ENCODE measurements around the gene GALNT1. TPM values are rescaled to one million over a fixed set of nuclear protein-coding genes. Genes with fewer than 3 reads are reported as not detected.

Gene GALNT1
- total RNA-seq, 1 experiment from 2014 or later: 80.1 TPM

- Mint-ChIP-seq H3K36me3 (peaks cover 48% of the 10 kb centered on the region), H3K4me1 (peaks cover 28% of the 10 kb centered on the region), H3K9me3 (peaks cover 51% of the 10 kb centered on the region), H3K27ac (no peak overlapping the region), H3K27me3 (ENCODE audit: low read depth) (no peaks in the 10 kb centered on the region), H3K4me3 (no peak overlapping the region)
- POLR2A ChIA-PET: no interaction called here
- no peak for DNase-seq (ENCODE audit: low spot score)
- ATAC-seq: no peak
- TF ChIP-seq EMX1 (CRISPR knock-in tag; IDR thresholded peaks at IDR 0.05) (no peak), TEAD1 (CRISPR knock-in tag; IDR thresholded peaks at IDR 0.05) (no peak), SP1 (CRISPR knock-in tag; conservative IDR thresholded peaks at IDR 0.05) (no peak), ZNF121 (CRISPR knock-in tag; IDR thresholded peaks at IDR 0.05) (no peak), PREB (CRISPR knock-in tag; IDR thresholded peaks at IDR 0.05; ENCODE audit: borderline replicate concordance) (no peak), JAZF1 (CRISPR knock-in tag; IDR thresholded peaks at IDR 0.05) (no peak), MXD4 (CRISPR knock-in tag; IDR thresholded peaks at IDR 0.05; ENCODE audit: borderline replicate concordance) (no peak), ATF1 (CRISPR knock-in tag; IDR thresholded peaks at IDR 0.05) (no peak), FOXK1 (CRISPR knock-in tag; IDR thresholded peaks at IDR 0.05) (no peak), USF2 (CRISPR knock-in tag; IDR thresholded peaks at IDR 0.05) (no peak), ZBTB21 (CRISPR knock-in tag; IDR thresholded peaks at IDR 0.05; ENCODE audit: borderline replicate concordance) (no peak), ZNF416 (CRISPR knock-in tag; IDR thresholded peaks at IDR 0.05) (no peak), ZNF425 (CRISPR knock-in tag; conservative IDR thresholded peaks at IDR 0.05) (no peak), E2F4 (CRISPR knock-in tag; IDR thresholded peaks at IDR 0.05; ENCODE audit: borderline replicate concordance, low read depth) (no peak)
- CTCF ChIA-PET: interaction anchor here (0.9 to 1.1 kb wide), 2 partner anchors 13 to 216 kb away, joined by 3 read pairs; no protein-coding TSS in a partner anchor
These were observed 20.8 kb downstream of the GALNT1 start for GRCh38 chr18:35602193-35602820.

- DNase-seq (ENCODE audit: low spot score) (no peak), ATAC-seq (no peak)
- peaks cover 32% of the 10 kb centered on the region for H3K4me1 Mint-ChIP-seq
- peaks cover 48% of the 10 kb centered on the region for H3K36me3 Mint-ChIP-seq
- ChIA-PET CTCF (interaction anchor here (1.1 kb wide), 1 partner anchor 14 kb away, joined by 3 read pairs; no protein-coding TSS in a partner anchor), POLR2A (no interaction called here)
- no peak overlapping the region for H3K4me3 Mint-ChIP-seq
- no peak overlapping the region for H3K27ac Mint-ChIP-seq
- H3K9me3 Mint-ChIP-seq: peaks cover 51% of the 10 kb centered on the region
- H3K27me3 Mint-ChIP-seq (ENCODE audit: low read depth): no peaks in the 10 kb centered on the region
- TF ChIP-seq SP1 (CRISPR knock-in tag; conservative IDR thresholded peaks at IDR 0.05): no peak
- no peak for TF ChIP-seq ZNF121 (CRISPR knock-in tag; IDR thresholded peaks at IDR 0.05)
- TF ChIP-seq NFYB (CRISPR knock-in tag; conservative IDR thresholded peaks at IDR 0.05; ENCODE audit: low read depth): no peak
- no peak for TF ChIP-seq GABPB1 (CRISPR knock-in tag; IDR thresholded peaks at IDR 0.05)
- no peak for TF ChIP-seq MLX (CRISPR knock-in tag; IDR thresholded peaks at IDR 0.05)
- no peak for TF ChIP-seq ETV6 (CRISPR knock-in tag; IDR thresholded peaks at IDR 0.05)
- no peak for TF ChIP-seq AFF4 (CRISPR knock-in tag; IDR thresholded peaks at IDR 0.05; ENCODE audit: borderline replicate concordance)
- no peak for TF ChIP-seq TEAD4 (CRISPR knock-in tag; IDR thresholded peaks at IDR 0.05)
- no peak for TF ChIP-seq RELA (CRISPR knock-in tag; IDR thresholded peaks at IDR 0.05; ENCODE audit: borderline replicate concordance)
- TF ChIP-seq FOXP4 (CRISPR knock-in tag; IDR thresholded peaks at IDR 0.05): no peak
- TF ChIP-seq E2F4 (CRISPR knock-in tag; IDR thresholded peaks at IDR 0.05; ENCODE audit: borderline replicate concordance, low read depth): no peak
These were observed 21.5 kb downstream of the GALNT1 start for GRCh38 chr18:35603008-35603407.

Measured in WTC11 (cell line).